ENCODE data around the gene FBXW4.
"Not testable (repeated sequence)": the region's sequence is repeated elsewhere in the genome, so short reads cannot be mapped to it uniquely, and the experiment has no call there.

Gene FBXW4

DNA sequence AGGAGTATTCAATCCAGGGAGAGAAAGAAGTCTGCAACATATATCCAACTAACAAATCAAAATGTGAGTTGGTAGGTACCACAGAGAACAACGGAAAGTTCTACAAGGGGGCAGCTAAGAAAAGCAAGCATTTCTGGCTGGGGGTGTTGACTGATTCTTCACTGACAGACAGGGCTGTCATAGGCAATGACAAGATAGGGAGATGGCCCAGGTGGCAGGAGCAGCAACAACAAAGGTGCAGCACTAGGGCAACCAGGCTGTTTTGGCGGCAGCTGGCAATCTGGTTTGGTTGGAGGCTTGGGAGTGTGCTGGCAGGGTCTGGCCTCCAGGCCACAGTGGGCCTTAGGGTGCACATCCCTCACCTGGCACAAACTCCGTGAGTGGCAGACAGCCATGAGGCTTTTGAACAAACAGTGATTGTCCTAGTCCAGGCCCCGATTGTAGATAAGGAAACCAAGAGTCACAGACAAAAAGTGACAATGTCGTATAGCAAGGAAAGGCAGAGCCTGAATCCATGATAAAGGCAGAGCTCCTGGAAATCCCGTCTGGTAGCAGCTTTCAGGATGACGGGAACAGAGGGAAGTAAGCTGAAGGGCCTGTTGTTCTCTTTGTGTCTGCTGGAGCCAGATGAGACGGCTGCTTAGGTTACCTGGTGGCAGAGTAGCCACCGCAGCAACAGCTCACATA lies 78.4 kb downstream of the FBXW4 start:
- DNase-seq, result no peak

DNA sequence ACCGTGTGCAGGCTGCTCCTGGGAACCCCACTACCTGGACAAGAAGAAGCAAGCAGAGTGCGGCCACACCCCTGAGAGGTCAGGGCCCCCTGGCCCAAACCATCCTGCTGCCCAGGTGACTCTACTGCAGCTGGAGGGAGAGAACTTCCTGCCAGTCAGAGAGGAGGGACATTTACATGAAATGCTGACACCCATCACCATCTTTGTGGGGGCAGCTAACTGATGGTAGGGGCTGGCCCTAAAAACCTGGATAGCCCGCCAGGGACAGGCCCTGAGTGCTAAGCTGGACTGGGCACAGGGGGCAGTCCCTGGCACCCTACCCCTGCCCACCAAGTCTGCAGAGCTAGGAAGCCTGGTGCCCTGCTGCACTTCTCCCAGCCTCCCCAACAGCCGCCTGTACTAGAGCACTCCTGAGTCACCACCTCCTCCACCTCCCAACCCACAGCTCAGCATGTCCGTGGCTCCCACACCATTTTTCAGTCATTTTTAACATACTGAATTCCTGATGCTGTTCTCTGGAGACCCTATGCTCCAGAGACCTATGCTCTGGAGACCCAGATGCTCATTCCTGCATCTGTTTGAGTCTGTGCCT lies 79.3 kb downstream of the FBXW4 start:
- DNase-seq, result no peak

DNA sequence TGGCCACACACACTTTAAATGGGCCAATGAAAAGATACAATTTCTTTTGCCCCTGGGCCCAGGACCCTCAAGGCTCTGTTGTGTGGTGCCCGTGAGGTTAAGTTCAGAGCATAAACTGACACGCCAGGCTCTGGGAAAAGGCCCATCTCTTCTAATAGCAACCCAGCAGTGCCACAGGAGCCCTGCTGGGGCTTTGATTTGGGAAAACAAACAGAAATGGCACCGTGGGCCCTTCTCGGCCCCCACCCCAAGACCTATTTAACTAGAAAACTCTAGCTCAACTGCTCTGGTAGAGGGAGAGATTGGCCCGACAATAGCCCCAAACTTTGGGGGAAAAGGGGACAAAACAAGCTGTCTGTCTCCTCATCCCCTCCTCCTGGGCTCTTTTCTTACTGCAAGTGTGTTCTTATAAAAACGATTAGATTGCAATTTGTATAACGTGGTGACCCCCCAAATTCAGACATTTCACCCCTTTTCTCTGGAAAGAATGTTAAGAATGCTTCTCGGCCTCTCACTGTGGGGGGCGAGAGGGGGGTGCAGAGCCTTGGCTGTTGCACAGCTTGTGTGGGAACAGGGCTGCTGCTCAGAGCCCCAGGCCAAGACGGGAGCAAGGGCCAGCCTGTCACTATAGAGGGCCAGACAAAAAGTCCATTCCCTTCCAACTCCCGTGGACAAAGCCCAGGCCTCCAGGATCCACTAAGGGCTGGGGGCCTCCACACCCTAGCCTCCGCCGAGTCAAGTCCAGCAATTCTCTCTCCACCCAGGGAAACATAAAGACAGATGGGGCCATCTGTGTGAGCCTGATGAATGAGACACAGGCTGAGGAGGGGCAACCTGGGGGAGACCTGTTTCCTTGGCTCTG lies 80.1 kb downstream of the FBXW4 start:
- DNase-seq, result no peak

DNA sequence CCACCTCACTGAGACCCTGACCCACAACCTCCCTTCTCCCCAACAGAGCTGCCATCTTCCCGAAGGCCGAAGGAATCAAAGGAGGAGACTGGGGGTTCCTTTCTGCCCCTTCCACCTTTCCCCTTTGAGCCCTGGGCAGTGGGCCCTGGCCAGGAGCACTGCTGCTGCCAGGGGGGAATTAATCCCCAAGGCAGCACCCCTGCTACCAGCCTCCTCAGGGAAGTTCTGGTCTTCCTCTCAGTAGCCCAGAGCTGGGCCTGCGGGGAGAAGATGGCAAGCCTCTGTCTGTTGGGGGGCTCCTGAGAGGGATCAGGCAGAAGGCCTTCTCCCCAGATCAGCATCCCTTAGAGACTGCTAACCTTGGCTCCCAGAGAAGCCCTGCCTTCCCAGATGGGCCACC lies 81.3 kb downstream of the FBXW4 start:
- no peak for DNase-seq

DNA sequence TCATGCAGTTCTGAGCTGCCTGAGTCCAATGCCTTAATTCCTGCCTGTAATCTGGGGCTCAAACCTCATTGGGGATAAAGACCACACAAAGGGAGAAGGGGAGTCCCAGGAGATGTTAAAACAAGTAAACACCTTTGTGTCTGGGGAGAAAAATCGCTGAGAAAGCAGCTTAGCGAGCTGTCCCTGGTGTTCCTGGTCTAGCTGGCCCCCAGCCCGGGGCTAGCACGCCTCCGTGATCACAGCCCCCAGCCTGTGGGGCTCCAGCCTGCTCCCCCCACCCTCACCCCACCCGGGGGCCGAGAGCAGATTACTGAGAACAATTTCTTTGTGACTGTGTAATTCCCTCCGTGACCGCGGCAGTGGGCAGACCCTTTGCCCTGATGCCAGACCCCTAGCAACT lies 82.1 kb downstream of the FBXW4 start:
- no peak for DNase-seq

DNA sequence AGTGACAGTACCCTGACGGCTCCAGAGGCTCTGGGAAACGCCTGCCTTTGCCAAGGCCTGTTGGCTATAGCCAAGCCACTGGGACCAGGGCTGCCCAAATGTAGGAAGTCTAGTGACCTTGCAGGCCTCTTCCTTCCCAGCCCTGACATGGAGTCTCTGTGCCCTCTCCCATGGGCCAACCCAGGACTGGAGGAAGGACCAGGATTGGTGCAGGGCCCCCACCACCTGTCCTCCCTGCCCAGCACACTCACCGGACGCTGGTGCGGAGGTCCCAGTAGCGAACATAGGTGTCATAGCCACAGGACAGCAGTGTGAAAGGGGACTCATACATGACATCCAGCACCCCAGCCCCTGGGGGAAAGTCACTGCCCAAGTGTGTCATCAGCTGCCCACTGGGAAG lies 82.9 kb downstream of the FBXW4 start:
- no peak for DNase-seq

DNA sequence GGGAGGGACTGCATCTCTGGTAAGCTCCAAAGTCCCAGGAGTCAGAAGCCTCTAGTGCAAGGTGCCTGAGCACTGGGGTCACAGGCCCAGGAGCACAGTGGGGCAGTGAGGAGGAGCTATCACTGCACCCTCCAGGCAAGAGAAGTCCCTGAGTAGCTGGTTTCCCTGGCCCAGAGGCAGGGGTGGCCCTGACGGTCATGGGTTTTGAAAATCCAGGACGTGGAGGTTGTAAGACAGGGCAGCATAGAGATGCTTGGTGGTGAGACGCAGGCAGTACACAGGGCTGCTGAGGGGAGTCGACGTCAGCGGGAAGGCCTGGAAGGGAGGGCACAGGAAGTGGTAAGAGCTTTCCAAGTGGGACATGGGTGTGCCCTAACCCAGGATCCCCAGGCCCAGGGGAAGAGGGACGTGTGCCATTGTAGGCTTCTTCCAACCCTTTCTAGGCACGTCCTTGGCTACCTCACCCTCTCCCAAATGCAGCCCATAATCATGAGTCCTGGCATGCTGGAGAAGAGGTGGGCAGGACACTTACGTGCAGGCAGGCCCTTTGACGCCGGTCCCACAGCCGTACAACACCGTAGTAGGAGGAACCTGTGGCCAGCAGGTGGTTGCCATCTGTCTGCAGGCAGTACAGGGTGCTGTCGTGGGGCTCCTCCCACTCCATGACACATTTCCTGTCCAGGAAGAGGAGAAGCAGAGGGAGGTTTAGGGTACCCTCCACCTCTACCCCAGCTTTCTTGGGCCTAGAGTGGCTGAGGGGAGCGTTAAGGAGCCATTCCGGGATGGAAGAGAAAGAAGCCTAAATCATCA lies 83.7 kb downstream of the FBXW4 start:
- peak; percentile 37 for DNase-seq

DNA sequence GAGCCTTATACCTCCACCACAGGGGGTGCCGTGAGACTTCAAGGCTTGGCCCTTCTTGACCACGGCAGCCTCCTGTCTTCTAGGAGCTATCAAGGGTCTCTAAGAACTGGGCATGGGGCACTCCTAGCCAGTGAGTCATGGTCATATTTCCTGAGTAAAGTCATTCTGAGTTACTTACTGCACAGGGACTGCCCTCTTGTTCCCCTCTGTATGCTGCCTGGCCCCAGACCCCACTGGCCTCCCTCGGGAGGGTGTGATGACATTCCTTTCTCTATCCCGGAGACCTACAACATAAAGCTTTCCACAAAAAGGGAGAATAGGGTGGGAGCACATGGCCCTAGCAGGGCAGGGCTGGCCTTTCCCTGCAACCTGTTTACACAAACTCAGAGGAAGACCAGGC lies 85.5 kb downstream of the FBXW4 start:
- no peak for DNase-seq

DNA sequence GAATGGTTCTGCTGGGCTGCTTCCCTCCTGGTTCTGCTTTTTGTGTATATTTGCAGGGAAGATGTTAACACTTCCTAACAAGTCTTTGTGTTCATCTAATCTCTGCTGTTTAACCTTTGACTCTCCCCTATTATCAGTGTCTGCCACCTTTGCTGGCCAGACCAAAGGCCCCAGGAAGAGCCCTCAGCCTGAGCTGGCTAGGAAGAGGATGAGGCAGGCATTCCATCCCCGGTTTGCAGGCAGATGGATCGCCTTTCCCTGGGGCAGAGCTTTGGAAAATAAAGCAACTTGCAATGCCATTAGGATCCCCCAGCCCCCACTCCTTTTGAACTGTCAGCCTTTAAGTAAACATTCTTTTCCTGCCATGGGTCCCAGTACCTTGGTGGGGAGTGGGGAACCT lies 87.8 kb downstream of the FBXW4 start:
- no peak for DNase-seq

DNA sequence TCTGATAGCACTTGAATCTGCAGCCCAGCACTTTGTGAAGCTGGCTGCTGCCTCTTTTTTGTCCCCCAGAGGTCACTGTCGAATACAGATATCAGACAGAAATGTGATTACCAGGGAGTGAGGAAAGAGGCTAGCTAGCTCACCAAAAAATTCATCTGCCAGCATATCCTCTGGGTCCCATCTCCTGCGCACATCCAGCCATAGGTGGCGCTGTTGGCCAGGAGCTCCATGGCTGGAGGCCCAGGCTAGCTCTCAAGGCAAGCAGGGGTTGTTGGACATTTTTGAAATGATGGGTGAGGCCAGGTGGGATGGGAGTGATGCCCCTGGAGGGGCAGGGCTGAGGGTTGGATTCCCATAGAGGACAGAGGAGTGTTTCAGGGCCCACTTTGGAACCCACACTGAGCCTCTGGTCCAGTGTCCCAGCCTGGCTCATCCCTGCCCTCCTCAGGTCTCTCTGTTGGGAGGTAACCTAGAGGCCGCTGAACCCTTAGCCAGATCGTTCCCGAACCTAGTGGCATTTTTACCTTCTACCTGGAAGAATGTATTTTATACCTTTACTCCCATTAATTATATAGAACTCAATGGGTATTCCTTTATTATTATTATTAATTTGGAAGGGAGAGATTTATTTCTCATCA lies 92.1 kb downstream of the FBXW4 start:
- DNase-seq, result peak; percentile 86

DNA sequence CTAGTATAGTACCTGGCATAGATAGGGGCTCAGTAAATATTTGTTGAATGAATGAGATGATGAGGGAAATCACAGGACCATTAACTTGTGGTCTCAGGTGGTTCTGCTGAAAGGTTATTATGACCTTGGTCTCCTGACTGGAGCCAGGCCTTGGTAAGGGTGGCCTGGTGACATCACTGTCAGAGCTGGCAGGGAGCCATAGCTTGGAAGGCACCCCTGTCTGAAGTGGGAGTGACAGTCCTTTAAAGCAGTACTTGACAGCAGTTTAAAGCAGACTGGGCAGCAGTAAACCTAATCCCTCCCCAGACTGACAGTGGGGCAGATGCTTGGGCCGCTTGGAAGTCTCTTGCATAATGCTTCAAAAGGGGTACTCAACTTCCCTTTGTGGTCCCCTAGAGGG lies 93.4 kb downstream of the FBXW4 start:
- DNase-seq, result no peak

DNA sequence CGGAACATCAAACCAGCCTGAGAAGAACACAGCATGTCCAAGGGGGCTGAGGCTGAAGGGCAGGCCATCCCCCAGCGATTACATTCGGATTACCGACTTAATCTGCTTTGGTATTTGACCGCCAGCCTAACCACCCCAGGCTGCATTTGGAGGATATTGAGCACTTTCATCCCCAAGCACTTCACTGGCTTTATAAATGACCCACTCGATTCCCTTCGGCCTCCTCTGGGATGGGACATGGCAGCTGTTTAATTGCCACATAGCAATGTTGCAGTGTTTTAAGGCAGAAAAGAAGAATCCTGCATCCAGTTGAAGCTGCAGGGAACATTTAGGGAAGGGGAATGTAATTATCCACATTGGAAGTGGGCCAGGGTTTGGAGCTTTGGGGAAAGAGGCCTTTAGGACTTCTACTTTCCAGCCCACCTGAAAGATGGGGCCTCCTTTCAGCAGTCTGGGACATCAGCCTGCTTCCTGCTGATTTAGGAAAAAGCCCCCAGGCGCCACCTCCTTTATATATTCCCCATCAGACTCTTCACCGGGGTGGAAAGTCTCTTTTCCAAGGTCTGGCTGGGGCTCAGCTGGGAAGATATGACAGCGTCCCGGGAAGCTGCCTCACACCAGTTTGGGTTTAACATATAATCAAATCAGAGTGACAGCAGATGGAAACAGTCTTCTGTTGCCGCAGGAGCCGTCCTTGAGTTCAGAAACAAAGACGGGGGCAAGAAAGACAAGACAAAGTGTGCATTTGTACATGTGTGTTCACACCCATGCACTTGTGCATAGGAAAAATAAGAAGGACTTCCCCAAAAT lies 97.7 kb downstream of the FBXW4 start:
- DNase-seq, result no peak

DNA sequence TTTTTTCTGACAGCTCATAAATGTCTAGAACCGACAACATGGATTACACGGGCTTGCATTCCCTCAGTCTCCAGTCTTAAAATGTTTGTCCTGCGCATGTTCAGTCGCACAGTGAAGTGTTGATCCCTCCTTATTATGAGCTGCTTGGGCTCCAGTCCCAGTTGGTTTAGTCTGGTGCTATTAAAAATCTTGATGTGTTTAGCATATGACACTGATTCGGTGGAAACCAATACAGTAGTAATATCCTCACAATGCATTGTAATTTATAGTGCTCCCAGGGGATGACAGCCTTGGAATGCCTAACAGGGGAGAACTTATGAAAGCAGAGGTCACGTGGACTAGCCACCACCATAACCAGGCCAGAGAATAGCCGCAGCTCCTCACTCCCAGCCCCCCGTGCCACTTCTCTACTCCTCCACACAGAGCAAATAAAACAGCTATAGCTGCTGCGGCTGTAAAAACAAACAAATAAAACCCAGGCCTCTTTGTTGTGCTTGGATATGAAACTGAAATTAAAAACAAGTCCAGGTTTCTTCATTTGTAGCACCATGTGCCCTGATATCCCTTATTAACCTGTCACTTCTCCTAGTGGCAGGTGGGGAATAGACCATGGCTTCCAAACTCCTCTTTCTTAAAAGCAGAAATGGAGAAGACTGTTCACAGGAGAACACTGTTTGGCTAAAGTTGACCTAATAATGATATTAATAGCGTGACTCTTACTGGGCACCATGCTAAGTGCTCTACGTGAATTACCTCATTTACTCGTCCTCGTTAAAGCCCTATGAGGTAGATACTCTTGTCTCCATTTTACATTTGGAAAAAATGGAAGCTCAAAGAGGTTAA lies 99.2 kb downstream of the FBXW4 start:
- DNase-seq, result no peak

DNA sequence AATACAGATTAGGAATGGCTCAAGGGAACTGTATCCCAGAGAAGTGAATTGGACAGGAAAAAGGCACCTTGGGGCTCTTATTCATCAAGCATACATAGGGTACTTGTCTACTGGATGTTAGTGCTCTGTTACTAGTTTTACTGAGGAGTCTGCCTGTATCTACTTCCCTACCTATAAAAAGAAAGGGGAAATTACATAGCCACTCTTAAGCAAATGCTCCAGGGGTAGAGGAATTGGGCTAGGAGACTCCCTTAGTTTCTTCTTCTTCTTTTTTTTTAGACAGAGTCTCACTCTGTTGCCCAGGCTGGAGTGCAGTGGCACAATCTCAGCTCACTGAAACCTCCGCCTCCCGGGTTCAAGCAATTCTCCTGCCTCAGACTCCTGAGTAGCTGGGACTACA lies 101.6 kb downstream of the FBXW4 start:
- not testable (repeated sequence) for DNase-seq

DNA sequence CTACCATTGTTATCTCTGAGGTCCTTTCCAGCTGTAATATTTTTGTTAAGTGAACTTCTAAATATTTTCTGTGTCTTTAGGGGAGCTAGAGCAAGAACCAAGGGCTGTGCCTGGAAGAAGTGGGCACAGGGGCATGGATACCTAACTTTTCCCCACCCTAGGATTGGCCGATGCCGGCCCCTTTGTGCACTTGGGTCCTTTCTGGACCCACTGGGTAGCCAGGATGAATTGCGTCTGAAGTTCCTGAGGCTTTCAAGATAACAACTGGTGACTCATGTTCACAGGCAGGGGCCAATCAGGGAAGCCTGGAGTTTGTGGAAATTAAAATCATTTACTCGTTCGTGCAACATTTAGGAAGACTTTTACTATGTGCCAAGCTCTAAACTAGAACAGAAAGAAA lies 106.1 kb downstream of the FBXW4 start:
- DNase-seq, result no peak

DNA sequence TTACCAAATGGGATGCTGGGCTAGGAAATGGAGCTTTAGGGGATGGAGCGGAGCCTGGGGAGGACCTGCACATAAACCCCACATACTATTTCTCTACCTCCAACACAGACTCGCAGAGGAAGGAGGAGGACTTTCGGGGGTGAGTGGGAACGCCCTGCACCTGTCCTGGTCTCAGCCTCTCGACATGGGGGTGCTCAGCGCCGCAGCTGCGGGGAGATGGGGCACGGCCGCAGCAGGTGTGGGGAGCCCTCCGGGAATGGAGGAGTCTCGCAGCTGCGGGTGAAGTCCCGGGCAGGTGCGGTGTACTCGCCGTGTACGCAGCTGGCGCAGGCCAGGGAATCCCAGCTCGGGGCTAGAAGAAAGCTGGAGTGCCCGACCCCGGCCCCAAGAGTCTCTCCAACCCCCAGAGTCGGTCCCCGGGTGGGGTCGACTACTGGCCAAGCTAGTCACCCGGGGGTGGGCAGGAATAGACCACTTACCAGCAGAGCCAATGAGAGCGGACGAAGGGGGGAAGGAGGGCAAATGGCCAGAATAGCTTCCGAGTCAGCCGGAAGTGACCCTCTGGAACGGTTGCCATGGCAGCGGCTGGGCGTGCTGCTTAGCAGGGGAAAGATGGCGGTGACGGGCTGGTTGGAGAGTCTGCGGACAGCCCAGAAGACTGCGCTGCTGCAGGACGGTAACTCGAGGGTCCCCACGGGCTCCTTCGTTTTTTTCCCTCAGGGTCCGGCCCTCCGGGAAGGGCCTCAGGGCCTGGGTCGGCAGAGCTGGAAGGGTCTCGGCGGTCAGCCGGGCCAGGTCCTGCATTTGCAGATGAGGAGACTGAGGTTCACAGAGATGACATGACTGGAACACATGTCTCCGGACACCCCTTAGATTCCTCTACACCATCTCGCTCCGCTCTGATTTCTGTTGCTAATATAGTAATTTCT lies 107.0 kb downstream of the FBXW4 start, which contains the start of the genes DPCD and POLL:
TSS of gene DPCD (plus strand) at position 597 of the 929 bp plus-strand sequence. CDS start at position 613, 16 bp downstream.
TSS of gene POLL (minus strand) at position 533 of the 929 bp plus-strand sequence. CDS start 897 bp downstream, outside the sequence.
- peak; percentile 95 for DNase-seq

DNA sequence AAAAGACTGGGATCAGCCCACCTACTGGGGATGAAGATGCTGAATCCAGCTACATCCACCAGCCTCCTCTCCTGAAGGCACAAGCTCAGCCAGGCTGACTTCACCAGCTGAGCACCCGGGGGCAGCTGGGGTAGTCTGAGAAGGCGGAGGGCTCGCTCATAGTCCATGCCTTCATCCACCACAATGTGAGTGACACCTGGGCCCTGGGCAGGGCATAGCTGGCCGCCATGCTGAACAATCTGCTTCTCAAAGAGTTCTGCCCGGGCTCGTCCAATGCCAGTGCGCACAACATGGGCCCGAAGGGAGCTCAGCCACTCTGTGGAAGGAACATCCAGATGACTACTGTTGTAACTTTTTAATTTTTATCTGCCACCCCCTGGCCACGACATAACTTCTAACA lies 109.1 kb downstream of the FBXW4 start:
- DNase-seq, result no peak

DNA sequence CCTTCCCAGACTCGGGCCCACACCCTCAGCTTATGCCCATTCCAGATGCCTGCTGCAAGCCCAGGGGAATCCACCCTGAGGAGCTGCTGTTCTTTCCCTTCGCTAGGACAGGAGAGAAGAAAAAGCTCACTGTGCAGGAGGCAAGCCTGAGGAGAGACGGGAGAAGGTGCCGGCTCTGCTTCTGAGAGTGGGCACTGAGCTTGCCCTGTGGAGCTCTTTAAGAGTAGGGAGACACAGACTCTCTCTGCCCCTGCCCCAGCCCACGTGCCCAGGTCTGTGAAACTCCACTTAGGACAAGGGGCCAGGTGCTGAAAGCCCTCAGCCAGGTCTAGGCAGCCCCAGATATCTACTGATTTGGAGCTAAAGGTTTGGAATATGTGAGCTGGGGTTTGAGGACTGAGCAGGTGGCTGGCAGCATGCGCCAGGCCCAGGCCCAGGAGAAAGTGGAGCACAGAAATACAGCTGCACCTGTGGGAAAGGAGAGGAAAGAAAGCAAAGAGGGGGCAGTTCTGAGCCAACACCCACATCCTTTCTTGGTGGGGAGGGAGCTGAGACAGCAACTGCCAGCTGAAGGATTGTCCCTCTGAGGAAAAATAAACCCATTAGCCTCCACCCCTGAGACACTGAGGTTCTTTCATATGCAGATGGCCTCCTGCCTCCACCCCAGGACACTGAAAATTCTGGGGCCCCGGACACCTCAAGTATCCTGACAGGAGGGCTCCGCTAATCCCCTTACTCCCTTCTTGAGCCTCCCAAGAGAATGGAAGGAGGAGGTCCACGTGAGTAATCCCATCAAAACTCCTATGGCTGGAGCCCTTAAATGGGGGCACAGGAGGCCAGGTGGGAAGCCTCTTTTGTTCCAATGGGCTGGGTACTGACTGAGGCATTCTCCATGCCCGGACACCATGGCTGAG lies 114.2 kb downstream of the FBXW4 start:
- no peak for DNase-seq

All from activated CD4-positive, alpha-beta T cell treated with anti-CD3 and anti-CD28 coated beads for 48 hours (primary cell).